AG10803 (cell line): ENCODE measurements around the gene IRF1.
"Not testable (repeated sequence)": the region's sequence is repeated elsewhere in the genome, so short reads cannot be mapped to it uniquely, and the experiment has no call there.

Experiments used
- DNase-seq: peaks from one replicate; pipeline ENCODE4 v3.0.0; 2010; ENCODE audit warnings: low read depth
- H3K4me3 ChIP-seq: 2 replicates; pipeline ENCODE4 v1.5.1; 2011; ENCODE audit warnings: mild to moderate bottlenecking, low read length, control low read depth
- TF ChIP-seq, protein P1 (sequence below): conservative IDR thresholded peaks from 2 replicates; pipeline ENCODE4 v1.5.1; 2011; ENCODE audit warnings: mild to moderate bottlenecking, low read length, control low read depth, inconsistent platforms

IRF1 gene

DNA sequence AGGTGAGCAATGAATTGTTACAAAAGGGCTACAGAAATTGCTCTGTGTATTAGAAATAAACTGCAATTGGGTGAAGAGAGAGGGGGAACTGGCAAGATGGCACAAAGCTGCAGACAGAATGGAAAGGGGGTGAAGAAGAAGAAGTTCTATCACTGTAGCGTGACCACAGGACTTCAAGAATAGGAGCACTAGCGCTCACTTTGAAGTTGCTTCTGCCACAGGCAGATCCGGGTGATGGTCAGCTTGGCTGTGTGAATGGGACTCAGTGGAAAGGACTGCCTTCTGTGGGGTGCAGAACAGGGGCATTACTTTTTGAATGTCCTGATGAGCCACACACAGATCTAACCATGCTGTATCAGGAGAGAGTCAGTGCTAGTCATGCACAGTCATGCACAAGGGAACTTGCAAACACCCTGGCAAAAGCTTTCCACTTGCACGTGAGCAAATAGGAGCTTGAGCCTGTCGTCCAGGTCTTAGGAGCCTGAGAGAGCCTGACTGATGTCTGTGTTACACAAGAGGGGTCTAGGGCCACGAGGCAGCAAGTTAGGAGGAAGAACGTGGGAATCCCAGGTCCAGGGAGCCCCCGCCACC is 36.5 kb upstream of the IRF1 start:
- TF ChIP-seq, protein P1, sequence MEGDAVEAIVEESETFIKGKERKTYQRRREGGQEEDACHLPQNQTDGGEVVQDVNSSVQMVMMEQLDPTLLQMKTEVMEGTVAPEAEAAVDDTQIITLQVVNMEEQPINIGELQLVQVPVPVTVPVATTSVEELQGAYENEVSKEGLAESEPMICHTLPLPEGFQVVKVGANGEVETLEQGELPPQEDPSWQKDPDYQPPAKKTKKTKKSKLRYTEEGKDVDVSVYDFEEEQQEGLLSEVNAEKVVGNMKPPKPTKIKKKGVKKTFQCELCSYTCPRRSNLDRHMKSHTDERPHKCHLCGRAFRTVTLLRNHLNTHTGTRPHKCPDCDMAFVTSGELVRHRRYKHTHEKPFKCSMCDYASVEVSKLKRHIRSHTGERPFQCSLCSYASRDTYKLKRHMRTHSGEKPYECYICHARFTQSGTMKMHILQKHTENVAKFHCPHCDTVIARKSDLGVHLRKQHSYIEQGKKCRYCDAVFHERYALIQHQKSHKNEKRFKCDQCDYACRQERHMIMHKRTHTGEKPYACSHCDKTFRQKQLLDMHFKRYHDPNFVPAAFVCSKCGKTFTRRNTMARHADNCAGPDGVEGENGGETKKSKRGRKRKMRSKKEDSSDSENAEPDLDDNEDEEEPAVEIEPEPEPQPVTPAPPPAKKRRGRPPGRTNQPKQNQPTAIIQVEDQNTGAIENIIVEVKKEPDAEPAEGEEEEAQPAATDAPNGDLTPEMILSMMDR = no peak
- no peak for DNase-seq
- no peak overlapping the region for H3K4me3 ChIP-seq

GRCh38 chr5:132526290-132526973 is 35.9 kb upstream of the IRF1 start:
- no peak overlapping the region for H3K4me3 ChIP-seq
- TF ChIP-seq, protein P1 = peak; percentile 82
- DNase-seq = peak; percentile 41

DNA sequence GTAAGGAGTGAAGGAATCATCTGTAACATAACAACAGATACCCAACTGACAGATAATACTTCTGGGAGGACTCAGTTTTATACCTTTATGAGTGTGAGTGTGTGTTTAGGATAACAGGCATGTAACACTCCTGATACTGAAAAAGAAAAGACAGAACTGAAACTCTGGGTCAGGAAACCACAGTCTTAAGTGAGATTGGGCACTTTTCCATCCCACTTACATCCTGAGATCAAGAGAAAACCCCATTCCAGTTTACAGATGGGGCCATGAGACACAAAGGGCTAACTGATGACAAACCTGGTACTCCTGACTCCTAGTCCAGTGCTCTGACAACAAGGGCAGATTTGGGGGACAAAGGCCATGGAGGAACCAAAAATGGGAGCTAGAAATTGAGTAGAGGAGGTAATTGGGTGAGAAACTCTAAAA is 34.7 kb upstream of the IRF1 start:
- TF ChIP-seq, protein P1 = no peak
- no peak overlapping the region for H3K4me3 ChIP-seq
- peak; percentile 26 for DNase-seq

DNA sequence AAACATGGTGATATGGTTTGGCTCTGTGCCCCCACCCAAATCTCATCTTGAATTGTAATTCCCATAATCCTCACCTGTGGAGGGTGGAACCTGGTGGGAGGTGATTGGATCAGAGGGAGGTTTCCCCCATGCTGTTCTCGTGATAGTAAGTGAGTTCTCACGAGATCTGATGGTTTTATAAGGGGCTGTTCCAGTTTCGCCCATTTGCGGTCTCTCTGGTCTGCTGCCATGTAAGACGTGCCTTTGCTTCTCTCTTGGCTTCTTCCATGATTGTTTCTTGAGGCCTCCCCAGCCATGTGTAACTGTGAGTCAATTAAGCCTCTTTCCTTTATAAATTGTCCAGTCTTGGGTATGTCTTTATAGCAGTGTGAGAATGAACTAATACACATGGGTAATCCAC is 34.3 kb upstream of the IRF1 start:
- not testable (repeated sequence) for H3K4me3 ChIP-seq, DNase-seq

- not testable (repeated sequence) for DNase-seq, H3K4me3 ChIP-seq
Measured at GRCh38 chr5:132522067-132522466, 31.5 kb upstream of the IRF1 start.

- DNase-seq, H3K4me3 ChIP-seq: not testable (repeated sequence)
Measured at GRCh38 chr5:132513618-132514336, 23.2 kb upstream of the IRF1 start.

- TF ChIP-seq, protein P1 = no peak
- no peak overlapping the region for H3K4me3 ChIP-seq
- peak; percentile 84 for DNase-seq
Measured at GRCh38 chr5:132510076-132510475, 19.5 kb upstream of the IRF1 start.

DNA sequence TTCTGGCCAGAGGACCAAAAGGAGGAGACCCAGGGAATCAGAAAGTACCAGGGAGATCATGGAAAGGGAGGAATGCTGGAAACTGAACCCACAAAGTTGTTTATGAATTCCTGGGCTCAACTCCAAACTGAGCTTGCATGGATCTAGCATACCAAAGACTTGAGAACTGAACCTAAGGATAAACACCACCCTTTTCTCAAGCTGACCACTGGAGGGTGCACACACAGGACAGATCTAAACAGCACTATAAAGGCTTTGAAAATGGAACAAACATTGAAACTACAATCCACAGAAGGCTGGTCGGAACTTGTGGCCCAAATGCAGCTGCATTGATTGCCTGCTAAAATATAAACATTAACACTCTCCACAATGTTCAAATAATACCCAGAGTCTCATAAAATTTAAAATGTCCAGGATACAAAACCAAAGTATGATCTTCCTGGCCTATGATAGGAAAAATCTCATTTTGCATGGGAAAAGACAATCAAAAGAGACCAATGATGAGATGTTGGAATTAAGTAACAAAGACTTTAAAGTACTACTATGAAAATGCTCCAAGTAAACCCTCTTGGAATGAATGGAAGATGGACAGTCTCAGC is 15.6 kb upstream of the IRF1 start:
- peak; percentile 99 for DNase-seq
- H3K4me3 ChIP-seq = no peak overlapping the region
- TF ChIP-seq, protein P1 = peak; percentile 86
